NCI-H2196 (cell line): ENCODE results near the gene XPC.
A peak's percentile ranks its signal among the peaks of the same experiment; 100 is the strongest.
"Not testable (repeated sequence)": the region's sequence is repeated elsewhere in the genome, so short reads cannot be mapped to it uniquely, and the experiment has no call there.

Experiments
- DNase-seq: peaks from one replicate; lab custom pipeline; 2025; ENCODE audit not compliant: unreplicated experiment; lab: John Stamatoyannopoulos, UW

XPC gene

GRCh38 chr3:14178247-14179113, at the start of gene XPC, which contains the start of gene LSM3:
Gene XPC (minus strand): TSS chr3:14178601. CDS start chr3:14178568, 33 bp downstream.
Gene LSM3 (plus strand): TSS chr3:14178817. CDS start chr3:14178861, 44 bp downstream.
- DNase-seq, result peak; percentile 84

DNA sequence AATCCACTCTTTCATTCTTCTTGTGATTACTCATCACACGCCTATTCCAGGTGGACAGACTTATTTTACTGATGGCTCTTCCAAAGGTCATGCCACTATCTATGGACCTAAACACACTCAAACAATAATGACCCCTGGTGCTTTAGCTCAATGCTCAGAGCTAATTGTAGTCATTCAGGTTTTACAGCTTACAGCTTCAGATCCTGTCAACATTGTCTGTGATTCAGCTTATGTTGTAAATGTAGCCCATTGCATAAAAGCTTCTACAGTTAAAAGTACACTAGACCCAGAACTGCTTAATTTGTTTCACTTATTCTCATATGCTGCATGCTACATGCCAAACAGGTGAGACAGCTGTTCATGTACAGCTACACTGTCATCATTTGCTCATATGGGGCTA, 49.5 kb upstream of the XPC start:
- DNase-seq, result no peak

DNA sequence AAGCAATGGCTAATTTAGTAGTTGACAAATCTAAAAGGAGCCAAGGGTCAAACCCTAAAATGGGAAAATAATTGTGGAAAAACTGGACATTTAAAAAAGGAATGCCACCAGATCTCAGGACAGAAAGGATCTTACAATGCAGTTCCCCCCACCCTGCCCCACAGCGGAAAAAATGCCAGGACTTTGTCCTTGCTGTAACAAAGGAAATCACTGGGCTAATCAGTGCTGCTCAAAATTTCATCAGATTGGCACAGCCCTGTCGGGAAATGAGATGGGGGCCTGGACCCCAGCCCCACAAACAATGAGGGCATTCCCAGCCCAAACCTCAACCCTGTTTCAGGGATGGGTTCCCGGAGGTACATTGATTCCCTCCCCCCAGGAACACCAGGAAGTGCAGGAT, 48.0 kb upstream of the XPC start:
- not testable (repeated sequence) for DNase-seq

DNA sequence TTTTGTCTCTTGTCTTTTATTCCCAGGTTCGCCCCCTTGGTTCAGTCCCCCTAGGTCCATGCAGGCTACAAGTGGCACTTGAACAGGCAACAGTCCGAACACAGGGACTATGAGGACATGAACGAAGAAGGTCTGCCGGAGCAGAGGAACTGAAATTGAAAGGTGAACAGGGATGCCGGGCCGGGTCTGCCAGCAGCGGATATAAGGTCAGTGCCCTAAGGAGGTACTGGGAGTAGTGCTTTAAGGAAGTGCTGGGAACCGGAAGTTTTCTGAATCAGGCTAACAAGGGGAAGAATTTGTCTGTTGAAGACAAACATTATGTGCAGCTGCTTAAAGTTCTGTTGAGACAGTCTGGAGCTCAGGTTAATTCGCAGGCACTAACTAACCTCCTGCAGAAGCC, 47.0 kb upstream of the XPC start:
- DNase-seq, result no peak

- no peak for DNase-seq
These were observed 46.5 kb upstream of the XPC start for GRCh38 chr3:14224895-14225294.

- DNase-seq, result no peak
These were observed 45.2 kb upstream of the XPC start for GRCh38 chr3:14223595-14223994.

DNA sequence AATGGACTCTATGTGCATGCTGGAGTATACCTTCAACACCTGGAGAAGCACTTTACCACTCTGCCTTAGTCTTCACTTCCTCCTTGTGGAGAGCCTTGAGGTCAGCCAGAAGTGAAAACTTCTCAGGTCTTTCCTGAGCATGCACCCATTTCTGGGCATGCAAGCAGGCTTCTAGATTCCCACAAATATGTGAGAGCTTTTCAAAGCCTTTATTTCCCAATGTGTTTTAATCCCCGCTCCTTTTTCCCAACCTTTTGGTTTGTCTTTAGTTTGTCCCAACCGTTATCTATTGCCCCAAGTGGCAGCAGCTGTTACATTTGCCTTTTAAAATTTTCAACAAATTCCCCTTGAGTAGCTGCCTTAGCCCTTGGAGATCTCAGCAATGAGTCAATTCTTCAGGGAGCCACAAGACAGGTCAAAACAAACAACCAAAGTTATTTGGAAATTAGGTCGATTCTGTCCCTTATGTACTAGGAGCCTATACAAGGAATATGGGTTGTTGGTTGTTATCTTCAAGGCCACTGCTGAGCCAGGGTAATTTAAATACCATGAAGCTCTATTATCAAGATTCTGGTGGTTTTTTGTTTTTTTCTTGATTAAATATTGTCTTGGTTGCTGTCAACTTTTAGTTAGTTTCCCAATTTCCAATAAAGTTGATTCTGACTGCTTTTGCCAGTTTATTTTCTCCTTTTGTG, 44.6 kb upstream of the XPC start:
- DNase-seq, result no peak

GRCh38 chr3:14222457-14222856, 44.1 kb upstream of the XPC start:
- DNase-seq, result no peak

DNA sequence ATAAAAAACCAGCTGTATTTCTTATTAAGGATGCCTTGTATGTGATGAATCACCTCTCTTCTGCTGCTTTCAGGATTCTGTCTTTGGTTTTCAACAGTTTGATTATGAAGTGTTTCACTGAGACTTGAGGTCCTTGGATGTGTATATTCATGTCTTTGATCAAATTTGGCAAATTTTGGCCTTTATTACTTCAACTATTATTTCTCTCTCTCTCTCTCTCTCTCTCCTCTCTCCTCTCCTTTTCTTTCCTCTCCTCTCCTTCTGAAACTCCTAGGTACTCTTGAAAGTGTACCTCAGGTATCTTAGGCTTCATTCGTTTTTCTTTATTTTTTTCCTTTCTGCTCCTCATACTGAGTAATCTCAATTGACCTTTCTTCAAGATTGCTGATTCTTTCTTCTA, 43.5 kb upstream of the XPC start:
- DNase-seq, result no peak

DNA sequence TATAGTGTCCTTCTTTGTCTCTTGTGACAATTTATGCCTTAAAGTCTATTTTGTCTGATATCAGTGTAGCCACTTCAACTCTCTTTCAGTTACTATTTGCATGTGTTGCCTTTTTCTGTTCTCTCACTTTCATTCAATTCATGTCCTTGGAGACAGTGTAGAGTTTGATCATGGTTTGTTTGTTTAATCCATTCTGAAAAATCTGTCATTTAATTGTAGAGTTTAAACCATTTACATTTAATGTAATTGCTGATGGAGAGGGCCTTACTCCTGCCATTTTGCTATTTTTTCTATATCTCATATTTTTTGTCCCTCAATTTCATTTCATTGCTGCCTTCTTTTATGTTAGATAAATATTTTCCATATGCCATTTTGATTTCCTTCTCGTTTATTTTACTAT, 42.5 kb upstream of the XPC start:
- DNase-seq, result no peak

- no peak for DNase-seq
These were observed 40.0 kb upstream of the XPC start for GRCh38 chr3:14218355-14218754.

DNA sequence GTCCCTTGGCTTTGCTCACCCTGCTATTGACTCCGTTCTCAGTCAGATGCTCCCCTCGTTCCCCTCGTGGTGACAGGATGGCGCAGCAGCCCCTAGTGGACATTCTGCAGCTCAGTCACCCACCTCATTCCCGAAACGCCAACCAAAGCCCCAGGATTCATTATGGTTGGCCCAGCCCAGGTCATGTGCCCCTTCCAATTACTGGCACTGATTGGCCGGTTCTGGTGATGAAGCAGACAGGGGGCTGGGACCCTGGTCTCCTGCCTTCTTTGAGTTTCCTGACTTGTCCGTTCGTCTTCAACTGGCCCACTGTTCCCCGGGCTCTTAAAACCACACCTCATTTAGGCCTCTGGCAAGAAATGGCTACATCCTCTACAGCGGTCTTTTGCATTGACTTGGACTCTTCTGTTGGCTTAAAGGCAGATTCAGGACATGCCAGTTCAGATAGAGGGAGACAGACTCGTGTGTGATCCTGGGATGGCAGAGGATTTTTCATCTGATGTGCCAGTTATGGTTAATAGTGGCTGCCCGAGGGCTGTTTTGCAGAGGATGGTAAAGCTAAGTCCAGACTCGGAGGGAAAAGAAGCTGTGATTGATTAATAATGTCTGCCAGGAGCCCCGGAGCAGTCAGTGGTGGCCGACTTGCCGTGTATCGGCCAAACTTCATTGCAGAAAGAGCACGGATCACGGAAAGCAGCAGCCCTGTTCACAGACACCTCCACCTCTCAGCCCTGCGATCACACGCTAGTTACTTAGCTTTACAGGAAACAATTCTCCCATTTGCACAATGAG, 38.1 kb upstream of the XPC start:
- no peak for DNase-seq

GRCh38 chr3:14214764-14215163, 36.4 kb upstream of the XPC start:
- no peak for DNase-seq

DNA sequence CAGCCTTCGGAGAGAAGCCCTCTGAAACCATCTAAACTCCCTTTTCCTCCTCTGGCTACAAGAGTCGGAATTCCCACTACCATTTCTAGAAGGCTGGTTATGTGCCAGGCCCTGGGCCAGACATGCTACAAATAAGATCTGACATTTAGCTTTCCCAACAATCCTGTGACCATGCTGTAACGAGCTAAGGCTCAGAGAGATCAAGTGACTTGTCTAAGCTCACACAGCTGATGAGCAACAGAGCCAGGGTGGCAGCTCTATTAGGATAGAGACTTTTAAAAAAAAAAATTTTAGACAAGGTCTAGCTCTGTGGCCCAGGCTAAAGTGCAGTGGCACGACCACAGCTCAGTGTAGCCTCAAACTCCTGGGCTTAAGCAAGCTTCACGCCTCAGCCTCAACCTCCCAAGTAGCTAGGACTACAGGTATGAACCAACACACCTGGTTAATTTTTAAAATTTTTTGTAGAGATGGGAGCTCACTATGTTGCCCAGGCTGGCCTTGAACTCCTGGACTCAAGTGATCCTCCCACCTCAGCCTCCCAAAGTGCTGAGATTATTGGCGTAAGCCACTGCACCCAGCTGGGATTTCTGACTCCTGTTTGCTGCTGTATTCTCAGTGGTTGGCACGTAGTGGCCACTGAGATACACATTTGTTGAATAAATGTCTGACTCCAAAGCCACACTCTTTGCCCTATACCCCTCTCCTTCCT, 34.8 kb upstream of the XPC start:
- no peak for DNase-seq

- DNase-seq, result no peak
These were observed 33.6 kb upstream of the XPC start for GRCh38 chr3:14212032-14212431.

- DNase-seq, result no peak
These were observed 33.2 kb upstream of the XPC start for GRCh38 chr3:14211621-14212020.

DNA sequence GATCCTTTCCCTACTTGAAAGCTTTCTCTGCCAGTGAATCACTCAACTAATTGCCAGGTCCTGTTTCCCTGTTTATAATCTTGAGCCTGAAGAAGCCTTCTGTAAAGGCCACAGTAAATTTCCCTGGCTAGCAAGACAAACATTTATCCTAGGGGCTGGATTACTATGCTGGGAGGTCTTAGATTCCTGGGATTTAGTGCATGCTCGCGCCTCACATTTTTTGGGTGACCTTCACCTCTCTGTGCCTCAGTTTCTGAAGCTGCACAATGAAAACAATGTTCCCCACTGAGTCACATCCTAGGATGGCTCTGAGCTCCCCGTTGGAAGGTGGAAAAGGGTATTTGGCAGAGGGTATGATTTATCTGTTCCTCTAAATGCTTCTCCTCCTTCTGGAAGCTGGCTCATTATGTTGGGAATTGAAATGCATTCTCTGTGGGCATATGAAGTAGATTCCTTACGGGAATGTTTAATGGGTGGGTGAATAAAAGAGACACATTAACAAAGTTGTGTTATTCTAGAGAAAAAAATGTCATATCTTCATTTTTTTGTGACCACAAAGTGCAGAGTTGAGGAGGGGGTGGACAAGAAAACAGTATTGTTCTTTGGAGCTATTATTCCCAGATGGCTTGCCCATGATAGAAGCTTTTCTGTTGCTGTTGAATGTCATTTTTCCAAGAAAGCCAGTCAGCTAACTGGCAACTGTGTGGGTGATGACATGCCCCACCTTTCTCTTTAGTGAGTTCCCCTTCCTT, 32.6 kb upstream of the XPC start:
- DNase-seq, result no peak

DNA sequence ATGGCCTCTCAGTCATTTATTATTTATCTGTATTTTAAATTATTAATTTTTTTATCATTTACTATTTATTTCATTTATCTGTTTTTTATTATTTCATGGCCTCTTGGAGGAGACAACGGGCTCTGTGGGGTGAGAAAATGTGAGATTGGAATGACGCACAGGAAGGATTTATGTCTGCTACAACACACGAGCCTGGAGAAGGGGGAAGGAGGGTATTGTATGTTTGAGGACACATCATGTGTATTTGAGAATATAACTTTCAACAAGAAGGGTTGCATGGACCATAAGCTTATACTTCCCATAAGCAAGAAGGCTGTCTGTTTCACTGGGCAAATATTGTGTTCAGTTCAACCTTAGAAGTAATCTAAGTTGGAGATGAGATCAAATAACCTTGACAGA, 31.9 kb upstream of the XPC start:
- no peak for DNase-seq

DNA sequence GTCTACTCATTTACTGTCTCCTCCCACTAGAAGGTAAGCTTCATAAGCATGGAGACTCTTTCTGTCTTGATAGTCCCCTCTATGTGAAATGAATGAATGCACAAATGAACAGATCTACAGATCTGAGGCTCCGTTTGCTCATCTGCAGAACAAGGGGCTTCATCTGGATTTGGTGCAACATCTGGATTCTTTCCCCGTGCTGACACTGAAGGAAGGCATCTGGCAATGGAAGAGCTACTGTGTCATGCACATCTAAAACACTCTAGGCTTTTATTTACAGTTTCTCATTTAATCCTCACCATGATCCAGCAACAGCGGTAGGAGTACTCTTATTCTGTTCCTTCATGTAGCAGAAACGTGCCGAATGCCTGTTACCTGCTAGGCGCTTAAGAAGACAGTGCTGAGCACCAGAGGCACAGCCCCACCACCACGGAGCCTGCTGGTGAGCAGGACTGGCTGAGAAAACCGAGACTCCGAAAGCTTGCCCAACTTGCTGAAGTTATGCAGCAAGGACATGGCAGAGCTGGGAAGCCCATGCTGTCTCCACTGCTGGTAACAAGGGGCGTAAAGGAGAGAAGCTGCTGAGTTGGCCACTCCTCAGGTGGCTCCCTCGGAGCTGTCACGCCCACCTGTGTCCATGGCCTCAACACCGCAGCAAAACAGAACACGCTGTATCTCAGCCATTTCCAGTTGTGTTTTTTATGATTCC, 31.3 kb upstream of the XPC start:
- DNase-seq, result no peak

GRCh38 chr3:14208977-14209394, 30.6 kb upstream of the XPC start:
- DNase-seq, result no peak
